Fibroblast of lung (primary cell): Measurements from ENCODE around the gene TBC1D22A.

Source experiments
- EZH2 ChIP-seq: IDR thresholded peaks from 2 replicates; pipeline ENCODE4 v1.5.1; 2012; ENCODE audit warnings: low read length, control low read depth, mild to moderate bottlenecking; ENCODE audit errors: missing control alignments
- TF ChIP-seq, protein P1 (sequence below), 2 donors: IDR thresholded peaks in 1 of 2; conservative IDR thresholded peaks in 1 of 2; 1 replicate in 1 of 2; 2 replicates in 1 of 2; pipeline ENCODE4 v1.5.1; 2011 to 2012; ENCODE audit warnings: low read length in 2 of 2, control low read depth in 1 of 2, inconsistent platforms in 1 of 2, low read depth in 1 of 2, mild to moderate bottlenecking in 1 of 2

DNA sequence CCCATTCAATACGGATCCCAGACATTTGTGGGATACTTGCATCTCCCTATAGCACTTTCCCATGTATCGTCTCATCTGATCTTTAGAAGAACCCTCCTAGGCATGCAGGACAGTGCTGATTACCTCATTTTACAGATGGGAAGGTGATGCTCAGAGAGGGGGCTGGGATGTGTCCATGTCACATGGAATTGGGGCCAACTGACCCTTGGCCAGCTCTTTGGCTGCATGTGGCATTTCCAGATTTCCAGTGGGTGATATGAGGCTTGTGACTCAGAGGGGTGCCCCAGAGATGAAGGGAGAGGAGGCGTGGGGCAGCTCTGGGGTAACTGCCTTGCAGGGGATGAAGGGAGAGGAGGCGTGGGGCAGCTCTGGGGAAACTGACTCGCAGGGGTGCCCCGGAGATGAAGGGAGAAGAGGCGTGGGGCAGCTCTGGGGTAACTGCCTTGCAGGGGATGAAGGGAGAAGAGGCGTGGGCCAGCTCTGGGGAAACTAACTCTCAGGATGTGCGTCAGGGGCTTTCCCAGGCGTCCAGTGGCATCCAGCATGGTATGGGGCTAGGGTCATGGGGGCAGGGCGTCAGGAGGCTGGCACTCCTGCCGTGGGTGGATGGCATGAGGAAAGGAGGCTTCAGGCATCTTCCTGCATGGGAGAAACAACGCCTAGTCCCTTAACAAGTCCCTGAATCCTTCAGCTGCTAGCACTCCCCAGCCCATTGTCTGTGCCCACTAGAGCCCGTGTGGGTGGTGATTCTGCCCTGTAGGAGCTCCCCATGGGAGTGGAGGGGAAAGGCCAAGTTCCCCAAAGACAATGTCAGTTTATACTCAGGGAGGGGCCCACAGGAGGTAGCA lies 12.5 kb upstream of the TBC1D22A start:
- TF ChIP-seq, protein P1, sequence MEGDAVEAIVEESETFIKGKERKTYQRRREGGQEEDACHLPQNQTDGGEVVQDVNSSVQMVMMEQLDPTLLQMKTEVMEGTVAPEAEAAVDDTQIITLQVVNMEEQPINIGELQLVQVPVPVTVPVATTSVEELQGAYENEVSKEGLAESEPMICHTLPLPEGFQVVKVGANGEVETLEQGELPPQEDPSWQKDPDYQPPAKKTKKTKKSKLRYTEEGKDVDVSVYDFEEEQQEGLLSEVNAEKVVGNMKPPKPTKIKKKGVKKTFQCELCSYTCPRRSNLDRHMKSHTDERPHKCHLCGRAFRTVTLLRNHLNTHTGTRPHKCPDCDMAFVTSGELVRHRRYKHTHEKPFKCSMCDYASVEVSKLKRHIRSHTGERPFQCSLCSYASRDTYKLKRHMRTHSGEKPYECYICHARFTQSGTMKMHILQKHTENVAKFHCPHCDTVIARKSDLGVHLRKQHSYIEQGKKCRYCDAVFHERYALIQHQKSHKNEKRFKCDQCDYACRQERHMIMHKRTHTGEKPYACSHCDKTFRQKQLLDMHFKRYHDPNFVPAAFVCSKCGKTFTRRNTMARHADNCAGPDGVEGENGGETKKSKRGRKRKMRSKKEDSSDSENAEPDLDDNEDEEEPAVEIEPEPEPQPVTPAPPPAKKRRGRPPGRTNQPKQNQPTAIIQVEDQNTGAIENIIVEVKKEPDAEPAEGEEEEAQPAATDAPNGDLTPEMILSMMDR (conservative IDR thresholded peaks at IDR 0.05 in 1 of 2, IDR thresholded peaks at IDR 0.05 in 1 of 2; ENCODE audit: low read depth in 1 of 2, low read length in 2 of 2): no peak
- TF ChIP-seq EZH2: no peak
